Esophagus squamous epithelium (tissue), 5 donors: Measurements from ENCODE around the gene RERGL. TPM values are rescaled to one million over a fixed set of nuclear protein-coding genes. Genes with fewer than 3 reads are reported as not detected.

ENCODE experiments used
- DNase-seq: peaks from one replicate; lab custom pipeline; 2025; lab: John Stamatoyannopoulos, UW
- H3K27ac ChIP-seq, 4 donors: fragments of 200-600 bp; sonication (generic); one replicate each; pipeline ENCODE4 v1.5.1; 2016 to 2019; ENCODE audit warnings: mild to moderate bottlenecking in 1 of 4
- H3K27me3 ChIP-seq, 4 donors: fragments of 200-600 bp; sonication (generic); 1 replicate in 3 of 4; 2 replicates in 1 of 4; pipeline versions ENCODE4 v1.5.1 to v1.6.0; 2017 to 2021; ENCODE audit warnings: antibody characterized with exemption in 1 of 4
- H3K36me3 ChIP-seq, 3 donors: fragments of 200-600 bp; sonication (generic); one replicate each; pipeline ENCODE4 v1.5.1; 2016 to 2019
- H3K4me1 ChIP-seq, 3 donors: fragments of 200-600 bp; sonication (generic); one replicate each; pipeline ENCODE4 v1.5.1; 2017 to 2019
- H3K4me3 ChIP-seq, 4 donors: fragments of 200-600 bp; sonication (generic); 1 replicate in 3 of 4; 2 replicates in 1 of 4; pipeline ENCODE4 v1.5.1; 2016 to 2019; ENCODE audit warnings: mild to moderate bottlenecking in 2 of 4, moderate library complexity in 1 of 4
- H3K9me3 ChIP-seq, 3 donors: fragments of 200-600 bp; sonication (generic); one replicate each; pipeline ENCODE4 v1.5.1; 2016 to 2019
- POLR2A ChIP-seq, 4 donors: fragments of 450-650 bp; IDR thresholded peaks; one replicate each; pipeline ENCODE4 v1.6.1; 2017; ENCODE audit warnings: antibody characterized with exemption in 4 of 4, mild to moderate bottlenecking in 4 of 4, moderate library complexity in 3 of 4
- whole genome bisulfite sequencing, 2 donors: methylation state at CpG; one replicate each; pipeline ENCODE4 v1.1.5; 2018; 5-methylcytosine and 5-hydroxymethylcytosine counted together
- intact Hi-C: fragments of 100-400 bp; cut with DNase I; formaldehyde crosslinking; loops from one replicate; pipeline ENCODE4 v1.15.0; 2022
- total RNA-seq, 4 donors: library from RNA; depleted of rRNA; stranded (reverse); fragments of >200 nt; gene quantifications; one replicate each; pipeline ENCODE4 v1.1.0, GENCODE V29; 2016
- TF ChIP-seq, protein P1 (sequence below), 6 experiments: fragments of 450-650 bp in 4 of 6; fragments of 200-600 bp in 2 of 6; sonication (generic) in 2 of 6; IDR thresholded peaks; one replicate each; pipeline ENCODE4 v1.5.1; 2016 to 2019; ENCODE audit warnings: antibody characterized with exemption in 6 of 6, mild to moderate bottlenecking in 4 of 6, moderate library complexity in 4 of 6
- donor health status: DM: yes; HTN: yes; CAD: no.

Gene RERGL
- total RNA-seq, 4 donors from 2014 or later, result 0.48 to 6.0 (median 4.4) TPM; not detected in 1

DNA sequence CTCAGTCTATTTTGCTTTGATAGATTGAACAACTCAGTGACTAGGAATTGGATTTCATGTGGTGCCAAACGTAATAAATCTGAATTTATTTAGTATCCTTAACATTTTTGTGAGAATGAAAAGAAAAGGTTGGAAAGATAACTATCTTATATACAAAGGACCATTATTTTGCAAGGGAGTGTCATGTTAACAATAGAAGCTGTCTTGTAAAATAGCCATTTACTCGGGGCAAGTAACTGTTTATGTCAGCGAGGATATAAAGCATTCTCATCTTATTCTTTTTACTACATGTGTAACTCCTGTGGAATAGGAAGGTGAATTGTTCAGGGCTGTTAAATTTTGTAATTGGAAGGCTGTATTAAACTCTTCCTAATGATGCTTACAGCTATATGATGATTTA is 5.9 kb downstream of the RERGL start:
- intact Hi-C loops, result no loop called here
- no peaks in the 10 kb centered on the region for H3K36me3 ChIP-seq
- no peaks in the 10 kb centered on the region for H3K4me1 ChIP-seq
- 44 to 52% methylated on average over 3 of the region's 3 CpGs for WGBS, 2 donors
- DNase-seq, result no peak
- H3K9me3 ChIP-seq, result no peaks in the 10 kb centered on the region
- H3K27me3 ChIP-seq, result no peaks in the 10 kb centered on the region
- no peak overlapping the region for H3K4me3 ChIP-seq
- no peak overlapping the region for H3K27ac ChIP-seq
- TF ChIP-seq, protein P1, sequence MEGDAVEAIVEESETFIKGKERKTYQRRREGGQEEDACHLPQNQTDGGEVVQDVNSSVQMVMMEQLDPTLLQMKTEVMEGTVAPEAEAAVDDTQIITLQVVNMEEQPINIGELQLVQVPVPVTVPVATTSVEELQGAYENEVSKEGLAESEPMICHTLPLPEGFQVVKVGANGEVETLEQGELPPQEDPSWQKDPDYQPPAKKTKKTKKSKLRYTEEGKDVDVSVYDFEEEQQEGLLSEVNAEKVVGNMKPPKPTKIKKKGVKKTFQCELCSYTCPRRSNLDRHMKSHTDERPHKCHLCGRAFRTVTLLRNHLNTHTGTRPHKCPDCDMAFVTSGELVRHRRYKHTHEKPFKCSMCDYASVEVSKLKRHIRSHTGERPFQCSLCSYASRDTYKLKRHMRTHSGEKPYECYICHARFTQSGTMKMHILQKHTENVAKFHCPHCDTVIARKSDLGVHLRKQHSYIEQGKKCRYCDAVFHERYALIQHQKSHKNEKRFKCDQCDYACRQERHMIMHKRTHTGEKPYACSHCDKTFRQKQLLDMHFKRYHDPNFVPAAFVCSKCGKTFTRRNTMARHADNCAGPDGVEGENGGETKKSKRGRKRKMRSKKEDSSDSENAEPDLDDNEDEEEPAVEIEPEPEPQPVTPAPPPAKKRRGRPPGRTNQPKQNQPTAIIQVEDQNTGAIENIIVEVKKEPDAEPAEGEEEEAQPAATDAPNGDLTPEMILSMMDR (IDR thresholded peaks at IDR 0.05), result no peak
- TF ChIP-seq POLR2A (IDR thresholded peaks at IDR 0.05), result no peak

- no peaks in the 10 kb centered on the region for H3K9me3 ChIP-seq
- no peak for DNase-seq
- WGBS, 2 donors, result 39 to 54% methylated on average over 7 of the region's 7 CpGs
Observed at GRCh38 chr12:18079541-18080246, 10.3 kb downstream of the RERGL start.

GRCh38 chr12:18074001-18074400 is 16.0 kb downstream of the RERGL start:
- Histone ChIP-seq H3K4me1 (no peaks in the 10 kb centered on the region), H3K4me3 (no peak overlapping the region), H3K27me3 (no peaks in the 10 kb centered on the region), H3K9me3 (no peaks in the 10 kb centered on the region), H3K36me3 (no peaks in the 10 kb centered on the region), H3K27ac (no peak overlapping the region)
- intact Hi-C loops, result no loop called here
- WGBS, 2 donors, result 19 to 32% methylated on average over 3 of the region's 3 CpGs
- no peak for DNase-seq
- TF ChIP-seq, protein P1 (IDR thresholded peaks at IDR 0.05), result no peak
- no peak for TF ChIP-seq POLR2A (IDR thresholded peaks at IDR 0.05)

More at GRCh38 chr12:18079541-18080246, 10.3 kb downstream of the RERGL start:
- Histone ChIP-seq H3K4me3 (no peak overlapping the region), H3K36me3 (no peaks in the 10 kb centered on the region), H3K27ac (no peak overlapping the region), H3K27me3 (no peaks in the 10 kb centered on the region), H3K4me1 (no peaks in the 10 kb centered on the region)
- intact Hi-C loops, result no loop called here
- no peak for TF ChIP-seq POLR2A (IDR thresholded peaks at IDR 0.05)
- TF ChIP-seq, protein P1 (IDR thresholded peaks at IDR 0.05), result no peak

DNA sequence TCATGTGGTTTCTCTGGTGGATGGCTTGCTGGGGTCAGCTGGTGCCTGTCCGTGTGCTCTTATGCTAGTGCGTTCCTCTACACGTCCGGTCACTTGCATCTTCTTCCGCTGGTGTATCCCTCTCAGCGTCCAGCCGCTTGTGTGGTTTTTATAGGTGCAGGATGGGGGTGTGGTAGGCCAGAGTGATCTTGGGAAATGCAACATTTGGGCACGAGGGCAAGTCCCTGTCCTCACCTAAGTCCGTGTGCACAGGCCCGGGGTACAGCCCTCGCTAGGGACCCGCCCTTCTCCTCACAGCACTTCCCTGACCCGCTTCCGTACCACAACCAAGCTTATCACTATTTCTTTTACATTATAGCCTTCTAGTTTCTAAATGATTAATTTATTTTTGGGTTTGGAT is 17.3 kb downstream of the RERGL start:
- no peaks in the 10 kb centered on the region for H3K36me3 ChIP-seq
- no peaks in the 10 kb centered on the region for H3K9me3 ChIP-seq
- no peak for TF ChIP-seq POLR2A (IDR thresholded peaks at IDR 0.05)
- TF ChIP-seq, protein P1 (IDR thresholded peaks at IDR 0.05), result no peak
- H3K27ac ChIP-seq, result no peak overlapping the region
- H3K4me3 ChIP-seq, result no peak overlapping the region
- H3K27me3 ChIP-seq, result no peaks in the 10 kb centered on the region
- DNase-seq, result no peak
- intact Hi-C loops, result no loop called here
- no peaks in the 10 kb centered on the region for H3K4me1 ChIP-seq
- 81 to 89% methylated on average over 13 to 14 of the region's 14 CpGs for WGBS, 2 donors

- intact Hi-C loops, result no loop called here
- H3K36me3 ChIP-seq, result no peaks in the 10 kb centered on the region
- DNase-seq, result no peak
- TF ChIP-seq, protein P1 (IDR thresholded peaks at IDR 0.05), result no peak
- no peak for TF ChIP-seq POLR2A (IDR thresholded peaks at IDR 0.05)
- no peak overlapping the region for H3K4me3 ChIP-seq
- no peak overlapping the region for H3K27ac ChIP-seq
- H3K4me1 ChIP-seq, result no peaks in the 10 kb centered on the region
- H3K27me3 ChIP-seq, result no peaks in the 10 kb centered on the region
- H3K9me3 ChIP-seq, result no peaks in the 10 kb centered on the region
- 66 to 82% methylated on average over 4 of the region's 4 CpGs for WGBS, 2 donors
Observed at GRCh38 chr12:18071336-18071735, 18.7 kb downstream of the RERGL start.
